Activated naive CD4-positive, alpha-beta T cell treated with anti-CD3 and anti-CD28 coated beads for 36 hours (primary cell): ENCODE data around the gene DQX1. TPM values are rescaled to one million over a fixed set of nuclear protein-coding genes. Genes with fewer than 3 reads are reported as not detected.
"Not testable (repeated sequence)": the region's sequence is repeated elsewhere in the genome, so short reads cannot be mapped to it uniquely, and the experiment has no call there.

Experiments used
- CTCF ChIA-PET: fragments of 350-600 bp; sonication (Branson Sonifier 250); formaldehyde crosslinking; loops from one replicate; lab custom pipeline; 2021; ENCODE audit warnings: antibody characterized with exemption; lab: Charles Lee
- DNase-seq: peaks from one replicate; pipeline ENCODE4 v3.0.0-alpha.2; 2020
- H3K27ac Mint-ChIP-seq: one replicate; pipeline ENCODE4 v1.8.0; 2021; ENCODE audit warnings: mild to moderate bottlenecking, mixed read lengths
- H3K27me3 Mint-ChIP-seq: one replicate; pipeline ENCODE4 v1.8.0; 2021; ENCODE audit warnings: low read depth, mixed read lengths
- H3K36me3 Mint-ChIP-seq: one replicate; pipeline ENCODE4 v1.8.0; 2021; ENCODE audit warnings: low read depth, mixed read lengths
- H3K4me1 Mint-ChIP-seq: one replicate; pipeline ENCODE4 v1.8.0; 2021; ENCODE audit warnings: low read depth, mixed read lengths
- H3K4me3 Mint-ChIP-seq: one replicate; pipeline ENCODE4 v1.8.0; 2021; ENCODE audit warnings: mild to moderate bottlenecking, moderate library complexity, mixed read lengths
- H3K9me3 Mint-ChIP-seq: one replicate; pipeline ENCODE4 v1.8.0; 2021; ENCODE audit warnings: mixed read lengths
- intact Hi-C: fragments of 100-400 bp; cut with micrococcal nuclease; formaldehyde crosslinking; loops from one replicate; pipeline ENCODE4 v1.15.1; 2023
- total RNA-seq, 2 experiments: library from RNA; stranded (reverse); gene quantifications; one replicate each; pipeline ENCODE4 v1.2.3, GENCODE V29; 2021

The DQX1 gene
- total RNA-seq, 2 experiments from 2014 or later: 0.10 to 0.45 TPM

- H3K9me3 Mint-ChIP-seq: no peaks in the 10 kb centered on the region
- CTCF ChIA-PET: no interaction called here
- H3K27ac Mint-ChIP-seq: no peak overlapping the region
- peaks cover 21% of the 10 kb centered on the region for H3K4me1 Mint-ChIP-seq
- intact Hi-C loops: no loop called here
- DNase-seq: no peak
- H3K4me3 Mint-ChIP-seq: no peak overlapping the region
- peaks cover 18% of the 10 kb centered on the region for H3K27me3 Mint-ChIP-seq
- no peaks in the 10 kb centered on the region for H3K36me3 Mint-ChIP-seq
Measured at GRCh38 chr2:74562126-74562775, 36.2 kb upstream of the DQX1 start.

- H3K4me1 Mint-ChIP-seq: peaks cover 12% of the 10 kb centered on the region
- H3K9me3 Mint-ChIP-seq, intact Hi-C loops: not testable (repeated sequence)
Measured at GRCh38 chr2:74561022-74561421, 35.0 kb upstream of the DQX1 start.

GRCh38 chr2:74560591-74560990 is 34.6 kb upstream of the DQX1 start:
- peaks cover 18% of the 10 kb centered on the region for H3K27me3 Mint-ChIP-seq
- peaks cover 4% of the 10 kb centered on the region for H3K36me3 Mint-ChIP-seq
- CTCF ChIA-PET: interaction anchor here (1.2 kb wide), 1 partner anchor 28 kb away, joined by 3 read pairs; no protein-coding TSS in a partner anchor
- H3K4me1 Mint-ChIP-seq: peaks cover 8% of the 10 kb centered on the region
- intact Hi-C loops: no loop called here
- H3K27ac Mint-ChIP-seq: no peak overlapping the region
- no peak for DNase-seq
- H3K9me3 Mint-ChIP-seq: no peaks in the 10 kb centered on the region
- no peak overlapping the region for H3K4me3 Mint-ChIP-seq

More at GRCh38 chr2:74561022-74561421, 35.0 kb upstream of the DQX1 start:
- CTCF ChIA-PET, H3K27ac Mint-ChIP-seq, DNase-seq, H3K36me3 Mint-ChIP-seq, H3K4me3 Mint-ChIP-seq: not testable (repeated sequence)
- H3K27me3 Mint-ChIP-seq: peaks cover 18% of the 10 kb centered on the region

- Mint-ChIP-seq H3K36me3 (peaks cover 4% of the 10 kb centered on the region), H3K4me3 (no peak overlapping the region), H3K27me3 (peaks cover 18% of the 10 kb centered on the region), H3K4me1 (peaks cover 8% of the 10 kb centered on the region), H3K9me3 (no peaks in the 10 kb centered on the region), H3K27ac (no peak overlapping the region)
- CTCF ChIA-PET: interaction anchor here (1.2 kb wide), 1 partner anchor 29 kb away, joined by 3 read pairs; no protein-coding TSS in a partner anchor
- intact Hi-C loops: no loop called here
- DNase-seq: no peak
Measured at GRCh38 chr2:74559912-74560311, 33.9 kb upstream of the DQX1 start.

GRCh38 chr2:74558284-74559230 is 32.5 kb upstream of the DQX1 start:
- H3K4me1 Mint-ChIP-seq: peaks cover 8% of the 10 kb centered on the region
- peaks cover 4% of the 10 kb centered on the region for H3K36me3 Mint-ChIP-seq
- no peak for DNase-seq
- no peak overlapping the region for H3K4me3 Mint-ChIP-seq
- H3K27me3 Mint-ChIP-seq: peaks cover 13% of the 10 kb centered on the region
- H3K27ac Mint-ChIP-seq: no peak overlapping the region
- CTCF ChIA-PET: interaction anchor here (0.6 to 1.6 kb wide), 4 partner anchors 16 to 83 kb away, joined by 3 to 6 read pairs (median 4); no protein-coding TSS in a partner anchor
- intact Hi-C loops: no loop called here
- H3K9me3 Mint-ChIP-seq: no peaks in the 10 kb centered on the region

- CTCF ChIA-PET: interaction anchor here (0.8 to 1.6 kb wide), 5 partner anchors 11 to 73 kb away, joined by 3 to 6 read pairs (median 3); no protein-coding TSS in a partner anchor
- Mint-ChIP-seq H3K4me3 (no peak overlapping the region), H3K27me3 (peaks cover 10% of the 10 kb centered on the region), H3K4me1 (peaks cover 8% of the 10 kb centered on the region), H3K9me3 (no peaks in the 10 kb centered on the region), H3K36me3 (peaks cover 4% of the 10 kb centered on the region), H3K27ac (no peak overlapping the region)
- DNase-seq: no peak
- intact Hi-C loops: no loop called here
Measured at GRCh38 chr2:74556831-74557370, 30.9 kb upstream of the DQX1 start.

- Mint-ChIP-seq H3K4me1 (peaks cover 8% of the 10 kb centered on the region), H3K36me3 (peaks cover 4% of the 10 kb centered on the region), H3K27ac (no peak overlapping the region), H3K9me3 (no peaks in the 10 kb centered on the region), H3K27me3 (peaks cover 13% of the 10 kb centered on the region), H3K4me3 (peak overlapping the region; percentile 94)
- intact Hi-C loops: no loop called here
- no peak for DNase-seq
- CTCF ChIA-PET: interaction anchor here (0.8 to 1.7 kb wide), 4 partner anchors 11 to 73 kb away, joined by 3 to 5 read pairs (median 3); no protein-coding TSS in a partner anchor
Measured at GRCh38 chr2:74556159-74556558, 30.1 kb upstream of the DQX1 start.

GRCh38 chr2:74555610-74556103 is 29.6 kb upstream of the DQX1 start:
- CTCF ChIA-PET: interaction anchor here (0.9 to 1.7 kb wide), 5 partner anchors 11 to 30 kb away, joined by 3 to 5 read pairs (median 3); no protein-coding TSS in a partner anchor
- H3K27ac Mint-ChIP-seq: no peak overlapping the region
- no peaks in the 10 kb centered on the region for H3K9me3 Mint-ChIP-seq
- peaks cover 4% of the 10 kb centered on the region for H3K36me3 Mint-ChIP-seq
- intact Hi-C loops: loop anchor here (2.0 kb wide), 2 partner anchors 49 to 279 kb away; partner anchors contain the start of genes HK2 and PCGF1
- H3K4me3 Mint-ChIP-seq: peak overlapping the region; percentile 94
- peaks cover 12% of the 10 kb centered on the region for H3K27me3 Mint-ChIP-seq
- H3K4me1 Mint-ChIP-seq: peaks cover 7% of the 10 kb centered on the region
- no peak for DNase-seq

GRCh38 chr2:74554820-74555531 is 28.9 kb upstream of the DQX1 start:
- H3K4me1 Mint-ChIP-seq: peaks cover 4% of the 10 kb centered on the region
- peaks cover 12% of the 10 kb centered on the region for H3K27me3 Mint-ChIP-seq
- peak overlapping the region; percentile 94 for H3K4me3 Mint-ChIP-seq
- intact Hi-C loops: loop anchor here (1.0 to 2.0 kb wide), 6 partner anchors 11 to 280 kb away; partner anchors contain the start of genes AUP1, HK2, HTRA2 and PCGF1
- H3K27ac Mint-ChIP-seq: peak overlapping the region; percentile 88
- CTCF ChIA-PET: interaction anchor here (0.9 to 1.7 kb wide), 4 partner anchors 12 to 30 kb away, joined by 3 to 5 read pairs (median 4); no protein-coding TSS in a partner anchor
- DNase-seq: peak; percentile 48
- H3K36me3 Mint-ChIP-seq: peaks cover 4% of the 10 kb centered on the region
- H3K9me3 Mint-ChIP-seq: no peaks in the 10 kb centered on the region

- intact Hi-C loops: loop anchor here (1.0 to 2.0 kb wide), 6 partner anchors 12 to 281 kb away; partner anchors contain the start of genes AUP1, HK2, HTRA2 and PCGF1
- H3K4me3 Mint-ChIP-seq: peak within 1 kb of the TSS; percentile 94
- peaks cover 17% of the 10 kb centered on the region for H3K27me3 Mint-ChIP-seq
- H3K27ac Mint-ChIP-seq: peak within 1 kb of the TSS; percentile 88
- peaks cover 5% of the 10 kb centered on the region for H3K36me3 Mint-ChIP-seq
- H3K9me3 Mint-ChIP-seq: no peaks in the 10 kb centered on the region
- peak; percentile 82 for DNase-seq
- CTCF ChIA-PET: interaction anchor here (0.6 to 1.0 kb wide), 3 partner anchors 22 to 33 kb away, joined by 3 to 5 read pairs (median 3); no protein-coding TSS in a partner anchor
- peaks cover 4% of the 10 kb centered on the region for H3K4me1 Mint-ChIP-seq
Measured at GRCh38 chr2:74553892-74554819, 28.1 kb upstream of the DQX1 start, which contains the start of the genes DOK1 and LOXL3. DOK1 (plus strand) TSS chr2:74554720; CDS start chr2:74554755, 35 bp downstream. LOXL3 (minus strand) TSS chr2:74553942; CDS start chr2:74552634, 1,308 bp downstream.
